OCI-LY7 (cell line): Measurements from ENCODE around the gene RPL41.

Source experiments
- CTCF ChIP-seq: fragments of 200-600 bp; sonication (generic); conservative IDR thresholded peaks from 2 replicates; pipeline ENCODE4 v1.5.1; 2014; ENCODE audit warnings: mild to moderate bottlenecking, antibody characterized with exemption, low read length, moderate library complexity, mixed read lengths
- EZH2phosphoT487 ChIP-seq: fragments of 200-600 bp; sonication (generic); IDR thresholded peaks from 2 replicates; pipeline ENCODE4 v1.6.1; 2018; ENCODE audit warnings: low read depth, borderline replicate concordance, mild to moderate bottlenecking, mixed run types, antibody characterized with exemption, low read length, moderate library complexity, mixed read lengths

GRCh38 chr12:56114084-56114483 is 2.3 kb upstream of the RPL41 start:
- no peak for TF ChIP-seq EZH2phosphoT487
- TF ChIP-seq CTCF: no peak
